GM10847 (cell line): ENCODE data around the gene TUSC2.

Source experiments
- POLR2A ChIP-seq: IDR thresholded peaks from 2 replicates; pipeline ENCODE4 v1.6.1; 2011; ENCODE audit not compliant: insufficient read length; ENCODE audit errors: extremely low read depth

TUSC2 gene

GRCh38 chr3:50327943-50328691 is at the start of gene TUSC2:
Gene TUSC2, minus strand, starts transcription at chr3:50328223. Its CDS starts 124 bp downstream, at chr3:50328099.
- peak; percentile 74 for TF ChIP-seq POLR2A

GRCh38 chr3:50375258-50375931 is 47.4 kb upstream of the TUSC2 start:
- no peak for TF ChIP-seq POLR2A

- no peak for TF ChIP-seq POLR2A
Observed at GRCh38 chr3:50374363-50375257, 46.6 kb upstream of the TUSC2 start.

- TF ChIP-seq POLR2A = no peak
Observed at GRCh38 chr3:50373146-50374051, 45.4 kb upstream of the TUSC2 start.

- no peak for TF ChIP-seq POLR2A
Observed at GRCh38 chr3:50372349-50372748, 44.3 kb upstream of the TUSC2 start.

GRCh38 chr3:50371133-50371685 is 43.2 kb upstream of the TUSC2 start:
- no peak for TF ChIP-seq POLR2A

GRCh38 chr3:50370594-50370993 is 42.6 kb upstream of the TUSC2 start:
- TF ChIP-seq POLR2A = no peak

GRCh38 chr3:50369012-50369670 is 41.1 kb upstream of the TUSC2 start:
- TF ChIP-seq POLR2A = no peak

- no peak for TF ChIP-seq POLR2A
Observed at GRCh38 chr3:50365842-50366220, 37.8 kb upstream of the TUSC2 start.

GRCh38 chr3:50365080-50365841 is 37.2 kb upstream of the TUSC2 start:
- no peak for TF ChIP-seq POLR2A

GRCh38 chr3:50364573-50365079 is 36.6 kb upstream of the TUSC2 start:
- TF ChIP-seq POLR2A = no peak

GRCh38 chr3:50359760-50360110 is 31.7 kb upstream of the TUSC2 start:
- TF ChIP-seq POLR2A = no peak
